Measurements from ENCODE around the gene TXNDC12.

- TF ChIP-seq CTCF (IDR thresholded peaks at IDR 0.05; ENCODE audit: poor library complexity, severe bottlenecking) (no peak), SMC3 (conservative IDR thresholded peaks at IDR 0.05; ENCODE audit: poor library complexity) (no peak), EP300 (conservative IDR thresholded peaks at IDR 0.05; ENCODE audit: poor library complexity, severe bottlenecking) (peak; percentile 22), TAF1 (IDR thresholded peaks at IDR 0.05; ENCODE audit: low read depth) (no peak)
These were observed 73.4 kb downstream of the TXNDC12 start for GRCh38 chr1:51981555-51981954.

Data from neural cell (in vitro differentiated cells).